PFSK-1 (cell line): ENCODE measurements around the gene KCNQ1.

Experiments used
- FOXP2 ChIP-seq: optimal IDR thresholded peaks from 2 replicates; pipeline ENCODE3; 2011; ENCODE audit warnings: borderline replicate concordance, control low read depth, inconsistent platforms; ENCODE audit not compliant: insufficient read depth; ENCODE audit errors: extremely low read length, extremely low read depth
- POLR2AphosphoS5 ChIP-seq: IDR thresholded peaks from 2 replicates; pipeline ENCODE4 v1.6.1; 2012; ENCODE audit warnings: low read depth, mild to moderate bottlenecking, control low read depth, low read length, moderate library complexity
- REST ChIP-seq, 2 experiments: IDR thresholded peaks; 2 replicates each; pipeline versions ENCODE4 v1.6.1 to v1.8.0; 2011 to 2012; ENCODE audit warnings: low read depth in 2 of 2, low read length in 2 of 2, control low read depth in 1 of 2, inconsistent platforms in 1 of 2, mild to moderate bottlenecking in 1 of 2, moderate library complexity in 1 of 2; ENCODE audit not compliant: insufficient read depth in 1 of 2
- TAF1 ChIP-seq: IDR thresholded peaks from 2 replicates; pipeline ENCODE4 v1.6.1; 2012; ENCODE audit warnings: low read length, control low read depth, borderline replicate concordance; ENCODE audit not compliant: insufficient read depth

- TF ChIP-seq REST (IDR thresholded peaks at IDR 0.05; ENCODE audit: insufficient read depth in 1 of 2, low read depth in 2 of 2, low read length in 2 of 2), result no peak
- no peak for TF ChIP-seq TAF1
- TF ChIP-seq POLR2AphosphoS5, result no peak
- no peak for TF ChIP-seq FOXP2
Measured at GRCh38 chr11:2709429-2709828, 264.6 kb downstream of the KCNQ1 start.
